ENCODE measurements around the gene ACYP1. TPM values are rescaled to one million over a fixed set of nuclear protein-coding genes. Genes with fewer than 3 reads are reported as not detected.

ACYP1 gene
- total RNA-seq, 1 experiment from 2014 or later: 21.3 TPM

DNA sequence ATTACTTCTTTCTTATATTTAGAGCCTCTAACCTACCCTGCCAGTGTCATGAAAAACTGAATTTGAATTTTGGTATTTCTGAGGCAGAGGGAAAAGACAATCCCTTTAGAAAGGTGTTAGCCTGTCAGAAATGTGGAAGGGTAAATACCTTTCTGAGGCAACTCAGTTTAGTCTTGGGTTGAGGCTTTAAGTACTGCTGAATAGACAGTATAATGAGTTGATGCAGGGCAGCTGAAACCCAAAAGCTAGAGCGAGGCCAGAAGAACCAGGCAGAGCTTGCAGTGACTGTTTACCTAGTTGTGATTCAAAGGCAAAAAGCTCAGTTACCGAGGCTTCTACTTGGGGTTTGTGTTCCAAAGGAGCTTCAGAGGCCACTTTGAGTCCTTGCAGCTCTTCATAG, 24.3 kb upstream of the ACYP1 start:
- no peak for DNase-seq (ENCODE audit: low read depth, low spot score)
- CTCF ChIA-PET: interaction anchor here (1.7 kb wide), 1 partner anchor 227 kb away, joined by 9 read pairs; no protein-coding TSS in a partner anchor
- no peak overlapping the region for H3K27ac ChIP-seq (ENCODE audit: low read length)
- no peak for TF ChIP-seq CTCF (IDR thresholded peaks at IDR 0.05)
- no peak for TF ChIP-seq POLR2AphosphoS5 (IDR thresholded peaks at IDR 0.05; ENCODE audit: low read depth, low read length)
- TF ChIP-seq, protein P1, sequence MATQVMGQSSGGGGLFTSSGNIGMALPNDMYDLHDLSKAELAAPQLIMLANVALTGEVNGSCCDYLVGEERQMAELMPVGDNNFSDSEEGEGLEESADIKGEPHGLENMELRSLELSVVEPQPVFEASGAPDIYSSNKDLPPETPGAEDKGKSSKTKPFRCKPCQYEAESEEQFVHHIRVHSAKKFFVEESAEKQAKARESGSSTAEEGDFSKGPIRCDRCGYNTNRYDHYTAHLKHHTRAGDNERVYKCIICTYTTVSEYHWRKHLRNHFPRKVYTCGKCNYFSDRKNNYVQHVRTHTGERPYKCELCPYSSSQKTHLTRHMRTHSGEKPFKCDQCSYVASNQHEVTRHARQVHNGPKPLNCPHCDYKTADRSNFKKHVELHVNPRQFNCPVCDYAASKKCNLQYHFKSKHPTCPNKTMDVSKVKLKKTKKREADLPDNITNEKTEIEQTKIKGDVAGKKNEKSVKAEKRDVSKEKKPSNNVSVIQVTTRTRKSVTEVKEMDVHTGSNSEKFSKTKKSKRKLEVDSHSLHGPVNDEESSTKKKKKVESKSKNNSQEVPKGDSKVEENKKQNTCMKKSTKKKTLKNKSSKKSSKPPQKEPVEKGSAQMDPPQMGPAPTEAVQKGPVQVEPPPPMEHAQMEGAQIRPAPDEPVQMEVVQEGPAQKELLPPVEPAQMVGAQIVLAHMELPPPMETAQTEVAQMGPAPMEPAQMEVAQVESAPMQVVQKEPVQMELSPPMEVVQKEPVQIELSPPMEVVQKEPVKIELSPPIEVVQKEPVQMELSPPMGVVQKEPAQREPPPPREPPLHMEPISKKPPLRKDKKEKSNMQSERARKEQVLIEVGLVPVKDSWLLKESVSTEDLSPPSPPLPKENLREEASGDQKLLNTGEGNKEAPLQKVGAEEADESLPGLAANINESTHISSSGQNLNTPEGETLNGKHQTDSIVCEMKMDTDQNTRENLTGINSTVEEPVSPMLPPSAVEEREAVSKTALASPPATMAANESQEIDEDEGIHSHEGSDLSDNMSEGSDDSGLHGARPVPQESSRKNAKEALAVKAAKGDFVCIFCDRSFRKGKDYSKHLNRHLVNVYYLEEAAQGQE (IDR thresholded peaks at IDR 0.05; ENCODE audit: insufficient read depth in 1 of 2, low read depth in 2 of 2, low read length in 1 of 2): no peak
- no peak for TF ChIP-seq TCF7L2 (IDR thresholded peaks at IDR 0.05; ENCODE audit: low read depth, low read length)
- H3K4me3 ChIP-seq (ENCODE audit: low read depth in 2 of 2, low read length in 2 of 2): no peak overlapping the region
- no TSS peak for BruUV-seq (replicated peaks)
- no peaks in the 10 kb centered on the region for H3K27me3 ChIP-seq (ENCODE audit: control insufficient read depth, insufficient read depth, low read length)
- H3K9me3 ChIP-seq (ENCODE audit: control insufficient read depth, insufficient read depth, low read depth, low read length): no peaks in the 10 kb centered on the region
- ATAC-seq: no peak
- intact Hi-C loops (cut with micrococcal nuclease; ENCODE audit: unreplicated experiment): loop anchor here (5.0 to 10.0 kb wide), 2 partner anchors 143 to 226 kb away; no protein-coding TSS in a partner anchor
- in situ Hi-C loops (cut with HindIII; ENCODE audit: low pct_unique_long_range_greater_than_20kb, low sequenced_read_pairs): no loop called here
- H3K36me3 ChIP-seq (ENCODE audit: control insufficient read depth, insufficient read depth, low read length): peaks cover 7% of the 10 kb centered on the region; the same call in 1 of the 2 replicates
- POLR2A ChIA-PET: interaction anchor here (1.4 kb wide), 1 partner anchor 19 kb away, joined by 3 read pairs; the partner anchor contains the start of gene ZC2HC1C
- no peaks in the 10 kb centered on the region for H3K4me1 ChIP-seq (ENCODE audit: control insufficient read depth, insufficient read depth, low read length)

DNA sequence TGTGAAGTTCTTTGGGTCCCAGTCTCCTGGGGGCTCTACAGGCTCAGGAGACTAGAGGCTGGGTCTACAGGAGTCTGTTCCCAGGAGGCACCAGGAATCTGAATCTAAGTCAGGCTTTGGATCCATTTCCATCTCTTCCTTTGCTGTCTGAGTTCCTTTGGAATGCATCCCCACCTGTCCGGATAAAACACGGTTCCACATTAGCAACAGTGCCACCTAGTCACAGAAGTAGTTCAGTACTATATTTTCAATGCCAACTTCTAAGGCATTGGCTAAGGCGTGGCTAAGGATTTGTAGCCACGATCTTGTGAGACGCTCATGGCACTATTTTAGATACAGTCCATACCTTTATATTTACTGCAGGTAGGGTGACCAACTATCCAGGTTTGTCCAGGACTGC, 20.7 kb upstream of the ACYP1 start:
- ATAC-seq: peak; percentile 74; the same call in 1 of the 2 replicates
- Histone ChIP-seq H3K4me1 (ENCODE audit: control insufficient read depth, insufficient read depth, low read length) (no peaks in the 10 kb centered on the region), H3K27me3 (ENCODE audit: control insufficient read depth, insufficient read depth, low read length) (no peaks in the 10 kb centered on the region), H3K9me3 (ENCODE audit: control insufficient read depth, insufficient read depth, low read depth, low read length) (no peaks in the 10 kb centered on the region), H3K36me3 (ENCODE audit: control insufficient read depth, insufficient read depth, low read length) (peaks cover 7% of the 10 kb centered on the region; the same call in 1 of the 2 replicates), H3K27ac (ENCODE audit: low read length) (no peak overlapping the region), H3K4me3 (ENCODE audit: low read depth in 2 of 2, low read length in 2 of 2) (no peak overlapping the region)
- CTCF ChIA-PET: no interaction called here
- POLR2A ChIA-PET: no interaction called here
- TF ChIP-seq POLR2AphosphoS5 (IDR thresholded peaks at IDR 0.05; ENCODE audit: low read depth, low read length): no peak
- TF ChIP-seq, protein P1 (IDR thresholded peaks at IDR 0.05; ENCODE audit: insufficient read depth in 1 of 2, low read depth in 2 of 2, low read length in 1 of 2): no peak
- TF ChIP-seq CTCF (IDR thresholded peaks at IDR 0.05): peak; percentile 50
- TF ChIP-seq SIN3A (IDR thresholded peaks at IDR 0.05; ENCODE audit: borderline replicate concordance, insufficient read depth, low read depth, low read length): no peak
- no peak for TF ChIP-seq TCF7L2 (IDR thresholded peaks at IDR 0.05; ENCODE audit: low read depth, low read length)
- intact Hi-C loops (cut with micrococcal nuclease; ENCODE audit: unreplicated experiment): loop anchor here (10.0 kb wide), 1 partner anchor 140 kb away; no protein-coding TSS in a partner anchor
- in situ Hi-C loops (cut with HindIII; ENCODE audit: low pct_unique_long_range_greater_than_20kb, low sequenced_read_pairs): no loop called here
- DNase-seq (ENCODE audit: low read depth, low spot score): no peak
- BruUV-seq (replicated peaks): no TSS peak
